ENCODE results near the gene TUFT1.

The TUFT1 gene

GRCh38 chr1:151545542-151545941 is 5.4 kb downstream of the TUFT1 start (continued):
- TF ChIP-seq, protein P1, sequence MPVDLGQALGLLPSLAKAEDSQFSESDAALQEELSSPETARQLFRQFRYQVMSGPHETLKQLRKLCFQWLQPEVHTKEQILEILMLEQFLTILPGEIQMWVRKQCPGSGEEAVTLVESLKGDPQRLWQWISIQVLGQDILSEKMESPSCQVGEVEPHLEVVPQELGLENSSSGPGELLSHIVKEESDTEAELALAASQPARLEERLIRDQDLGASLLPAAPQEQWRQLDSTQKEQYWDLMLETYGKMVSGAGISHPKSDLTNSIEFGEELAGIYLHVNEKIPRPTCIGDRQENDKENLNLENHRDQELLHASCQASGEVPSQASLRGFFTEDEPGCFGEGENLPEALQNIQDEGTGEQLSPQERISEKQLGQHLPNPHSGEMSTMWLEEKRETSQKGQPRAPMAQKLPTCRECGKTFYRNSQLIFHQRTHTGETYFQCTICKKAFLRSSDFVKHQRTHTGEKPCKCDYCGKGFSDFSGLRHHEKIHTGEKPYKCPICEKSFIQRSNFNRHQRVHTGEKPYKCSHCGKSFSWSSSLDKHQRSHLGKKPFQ (tag by site-specific recombination; IDR thresholded peaks at IDR 0.05): no peak
- TF ChIP-seq ZNF24 (tag by site-specific recombination; IDR thresholded peaks at IDR 0.05) (no peak), ZNF404 (tag by site-specific recombination; IDR thresholded peaks at IDR 0.05) (no peak), ZEB2 (tag by site-specific recombination; IDR thresholded peaks at IDR 0.05) (no peak), ZNF548 (tag by site-specific recombination; IDR thresholded peaks at IDR 0.05) (no peak), WT1 (tag by site-specific recombination; IDR thresholded peaks at IDR 0.05) (no peak)

GRCh38 chr1:151546011-151546925 is 6.2 kb downstream of the TUFT1 start:
- Histone ChIP-seq H3K27ac (ENCODE audit: extremely low read depth, low read depth, low read length) (no peak overlapping the region), H3K4me3 (ENCODE audit: low read depth, low read length) (no peak overlapping the region), H3K4me1 (ENCODE audit: control insufficient read depth, insufficient read depth, low read length) (peaks cover 14% of the 10 kb centered on the region), H3K9me3 (ENCODE audit: control insufficient read depth, insufficient read depth, low read depth, low read length) (no peaks in the 10 kb centered on the region), H3K36me3 (ENCODE audit: control insufficient read depth in 2 of 2, insufficient read depth in 1 of 2, low read length in 2 of 2) (no peaks in the 10 kb centered on the region; a peak in 1 of 3 replicates)
- POLR2A ChIA-PET: interaction anchor here (0.7 to 1.0 kb wide), 2 partner anchors 20 to 87 kb away, joined by 3 to 7 read pairs; partner anchors contain the start of gene POGZ
- CTCF ChIA-PET: interaction anchor here (1.2 kb wide), 1 partner anchor 11 kb away, joined by 3 read pairs; no protein-coding TSS in a partner anchor
- TF ChIP-seq, protein P1 (tag by site-specific recombination; IDR thresholded peaks at IDR 0.05): no peak
- no peak for TF ChIP-seq KLF10 (tag by site-specific recombination; IDR thresholded peaks at IDR 0.05)
- TF ChIP-seq ZNF146 (tag by site-specific recombination; IDR thresholded peaks at IDR 0.05): peak; percentile 91
- TF ChIP-seq ZNF664 (tag by site-specific recombination; IDR thresholded peaks at IDR 0.05): peak; percentile 43; the same call in 1 of the 2 replicates

- Histone ChIP-seq H3K27ac (ENCODE audit: extremely low read depth, low read depth, low read length) (no peak overlapping the region), H3K4me3 (ENCODE audit: low read depth, low read length) (no peak overlapping the region), H3K9me3 (ENCODE audit: control insufficient read depth, insufficient read depth, low read depth, low read length) (no peaks in the 10 kb centered on the region), H3K36me3 (ENCODE audit: control insufficient read depth in 2 of 2, insufficient read depth in 1 of 2, low read length in 2 of 2) (no peaks in the 10 kb centered on the region; a peak in 1 of 3 replicates), H3K4me1 (ENCODE audit: control insufficient read depth, insufficient read depth, low read length) (peaks cover 11% of the 10 kb centered on the region)
- POLR2A ChIA-PET: interaction anchor here (0.5 to 4.2 kb wide), 3 partner anchors 7 to 88 kb away, joined by 3 to 53 read pairs (median 5); partner anchors contain the start of genes POGZ and TUFT1
- CTCF ChIA-PET: interaction anchor here (0.5 to 0.6 kb wide), 2 partner anchors 72 to 197 kb away, joined by 3 to 4 read pairs; no protein-coding TSS in a partner anchor
- TF ChIP-seq SP2 (tag by site-specific recombination; IDR thresholded peaks at IDR 0.05) (peak; percentile 50), ZNF76 (tag by site-specific recombination; IDR thresholded peaks at IDR 0.05; ENCODE audit: borderline replicate concordance, low read depth) (peak; percentile 45; the same call in 1 of the 2 replicates), ZNF792 (tag by site-specific recombination; IDR thresholded peaks at IDR 0.05) (no peak), ZNF335 (tag by site-specific recombination; conservative IDR thresholded peaks at IDR 0.05) (peak; percentile 24; the same call in 1 of the 2 replicates), ZNF501 (tag by site-specific recombination; IDR thresholded peaks at IDR 0.05) (0 out of 2 replicates have a peak, but pooled peaks have one; percentile 52), KLF9 (tag by site-specific recombination; IDR thresholded peaks at IDR 0.05; ENCODE audit: low read depth) (peak; percentile 96), KLF16 (tag by site-specific recombination; IDR thresholded peaks at IDR 0.05) (peak; percentile 92), ZNF692 (tag by site-specific recombination; IDR thresholded peaks at IDR 0.05) (peak; percentile 72), ZFHX2 (tag by site-specific recombination; conservative IDR thresholded peaks at IDR 0.05) (0 out of 2 replicates have a peak, but pooled peaks have one; percentile 21), ZNF544 (tag by site-specific recombination; IDR thresholded peaks at IDR 0.05) (no peak), ZXDB (tag by site-specific recombination; IDR thresholded peaks at IDR 0.05) (peak; percentile 72), IKZF3 (tag by site-specific recombination; IDR thresholded peaks at IDR 0.05) (peak; percentile 41; the same call in 1 of the 2 replicates), ZBTB17 (tag by site-specific recombination; IDR thresholded peaks at IDR 0.05) (peak; percentile 66), SCRT2 (tag by site-specific recombination; IDR thresholded peaks at IDR 0.05) (no peak)
- TF ChIP-seq, protein P2, sequence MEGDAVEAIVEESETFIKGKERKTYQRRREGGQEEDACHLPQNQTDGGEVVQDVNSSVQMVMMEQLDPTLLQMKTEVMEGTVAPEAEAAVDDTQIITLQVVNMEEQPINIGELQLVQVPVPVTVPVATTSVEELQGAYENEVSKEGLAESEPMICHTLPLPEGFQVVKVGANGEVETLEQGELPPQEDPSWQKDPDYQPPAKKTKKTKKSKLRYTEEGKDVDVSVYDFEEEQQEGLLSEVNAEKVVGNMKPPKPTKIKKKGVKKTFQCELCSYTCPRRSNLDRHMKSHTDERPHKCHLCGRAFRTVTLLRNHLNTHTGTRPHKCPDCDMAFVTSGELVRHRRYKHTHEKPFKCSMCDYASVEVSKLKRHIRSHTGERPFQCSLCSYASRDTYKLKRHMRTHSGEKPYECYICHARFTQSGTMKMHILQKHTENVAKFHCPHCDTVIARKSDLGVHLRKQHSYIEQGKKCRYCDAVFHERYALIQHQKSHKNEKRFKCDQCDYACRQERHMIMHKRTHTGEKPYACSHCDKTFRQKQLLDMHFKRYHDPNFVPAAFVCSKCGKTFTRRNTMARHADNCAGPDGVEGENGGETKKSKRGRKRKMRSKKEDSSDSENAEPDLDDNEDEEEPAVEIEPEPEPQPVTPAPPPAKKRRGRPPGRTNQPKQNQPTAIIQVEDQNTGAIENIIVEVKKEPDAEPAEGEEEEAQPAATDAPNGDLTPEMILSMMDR (tag by site-specific recombination; IDR thresholded peaks at IDR 0.05): no peak
These were observed 7.2 kb downstream of the TUFT1 start for GRCh38 chr1:151547119-151547899.
